Activated CD4-positive, alpha-beta T cell treated with anti-CD3 and anti-CD28 coated beads, Interleukin-2, amount 50 U/mL, for 1 hour (primary cell): ENCODE measurements around the gene GAL.

Experiments used
- DNase-seq: peaks from one replicate; pipeline ENCODE4 v3.0.0-alpha.2; 2020

The GAL gene

GRCh38 chr11:68659158-68659921, 25.0 kb upstream of the GAL start:
- no peak for DNase-seq

DNA sequence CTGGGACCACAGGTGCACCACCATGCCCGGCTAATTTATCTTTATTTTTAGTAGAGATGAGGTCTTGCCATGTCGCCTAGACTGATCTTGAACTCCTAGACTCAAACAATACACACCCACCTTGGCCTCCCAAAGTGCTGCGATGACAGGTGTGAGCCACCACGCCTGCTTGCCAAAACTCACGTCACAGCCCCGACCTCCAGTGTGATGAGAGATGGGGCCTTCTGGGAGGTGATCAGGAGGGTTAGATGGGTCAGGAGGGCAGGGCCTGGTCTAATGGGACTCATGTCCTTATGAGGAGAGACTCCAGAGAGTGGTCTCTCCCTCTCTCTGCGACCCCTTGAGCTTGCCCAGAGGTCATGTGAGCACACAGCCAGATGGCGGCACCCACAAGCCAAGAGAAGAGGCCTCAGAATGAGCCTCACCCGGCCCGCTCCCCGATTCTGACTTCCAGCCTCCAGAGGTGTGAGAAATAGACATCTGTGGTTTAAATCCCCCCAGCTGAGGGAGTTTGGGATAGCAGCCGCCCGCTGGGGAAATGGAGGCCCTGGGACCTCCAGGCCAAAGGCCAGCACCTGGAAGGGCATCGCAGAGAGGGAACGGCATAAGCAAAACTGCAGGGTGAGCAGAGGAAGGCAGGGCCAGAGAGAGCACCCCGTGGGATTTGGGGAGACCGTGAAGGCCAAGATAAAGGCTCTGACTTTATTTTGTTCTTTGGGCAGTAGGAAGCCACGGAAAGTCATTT, 24.1 kb upstream of the GAL start:
- no peak for DNase-seq

- no peak for DNase-seq
Observed at GRCh38 chr11:68661014-68661413, 23.3 kb upstream of the GAL start.

DNA sequence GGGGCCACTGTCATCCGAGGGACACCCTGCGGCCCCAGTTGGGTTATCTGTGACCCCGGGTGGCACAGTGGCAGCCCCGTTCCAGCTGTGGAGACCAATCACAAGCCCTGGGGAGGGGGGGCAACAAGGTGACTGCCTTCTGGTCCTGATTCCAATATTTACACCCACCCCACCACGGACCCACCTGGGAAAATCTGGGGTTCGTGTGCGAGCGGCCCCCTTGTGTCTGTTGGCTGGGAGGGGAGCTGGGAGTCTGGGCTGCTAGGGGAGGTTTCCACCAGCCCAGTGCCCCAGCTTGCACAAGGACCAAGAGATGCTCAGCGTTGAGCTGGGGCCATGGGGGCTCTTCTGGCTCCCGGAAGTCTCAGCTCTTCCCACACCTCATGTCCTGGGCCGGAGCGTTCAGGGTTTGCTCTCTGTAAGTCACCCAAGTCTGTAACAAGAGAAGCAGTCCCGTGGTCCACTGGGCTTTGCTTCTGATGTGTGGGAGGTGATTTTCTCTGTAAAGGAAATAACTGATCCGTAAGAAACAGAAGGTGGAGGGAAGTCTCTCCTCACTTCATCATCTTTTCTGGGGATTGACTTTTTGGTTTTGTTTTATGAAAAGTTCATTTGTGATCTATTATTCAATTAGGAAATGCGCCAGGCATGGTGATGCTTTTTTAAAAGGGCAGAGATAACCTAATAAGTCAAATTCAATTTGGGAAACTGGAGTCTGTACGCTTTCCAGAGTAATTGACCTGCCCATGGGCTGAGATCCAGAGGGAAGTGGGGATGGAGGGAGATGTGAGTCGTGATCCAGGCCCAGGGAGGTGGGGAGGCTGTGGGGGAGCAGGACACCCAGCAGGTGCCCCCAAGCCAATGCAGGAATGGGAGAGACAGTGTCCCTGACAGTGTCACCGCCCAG, 22.4 kb upstream of the GAL start:
- no peak for DNase-seq

DNA sequence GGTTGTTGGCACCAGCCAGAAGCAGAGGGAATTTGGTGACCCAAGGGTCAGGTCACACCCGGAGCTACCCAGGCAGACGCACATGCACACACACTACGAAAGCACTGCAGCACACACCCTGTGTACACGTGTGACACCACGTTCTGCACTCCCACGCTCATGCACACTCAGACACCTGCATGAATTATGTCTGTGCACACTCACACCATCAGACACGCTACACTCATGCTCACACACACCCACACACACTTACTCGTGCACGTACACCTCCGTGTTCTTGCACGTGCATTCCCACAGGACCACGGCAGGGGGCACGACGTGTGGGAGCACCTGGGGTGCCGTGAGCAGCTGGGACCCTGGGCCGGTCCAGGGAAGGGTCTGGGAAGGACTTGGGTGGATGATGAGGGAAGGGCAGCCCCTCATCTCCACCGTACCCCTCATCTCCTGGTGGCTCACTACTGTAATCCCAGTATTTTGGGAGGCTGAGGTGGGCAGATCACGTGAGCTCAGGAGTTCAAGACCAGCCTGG, 20.8 kb upstream of the GAL start:
- no peak for DNase-seq

- no peak for DNase-seq
Observed at GRCh38 chr11:68664141-68664540, 20.2 kb upstream of the GAL start.

- DNase-seq, result no peak
Observed at GRCh38 chr11:68664906-68665305, 19.4 kb upstream of the GAL start.

DNA sequence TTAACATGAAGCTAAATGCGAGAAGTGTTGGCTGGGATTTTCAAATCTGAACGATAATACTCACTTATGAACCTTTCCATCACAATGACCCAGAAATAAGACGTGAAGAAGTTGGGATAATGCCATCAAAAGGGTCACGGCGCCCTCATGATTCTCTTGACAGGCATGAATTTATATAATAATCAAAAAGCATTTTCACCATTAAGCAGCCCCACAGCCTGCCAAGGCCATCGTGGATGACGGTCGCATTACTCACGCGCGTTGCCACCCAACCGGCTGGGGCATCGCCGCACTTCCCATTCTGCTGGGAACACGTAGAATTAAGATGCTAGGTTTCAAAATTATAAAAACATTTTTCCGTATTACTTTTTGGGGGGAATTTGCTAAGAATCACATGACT, 18.9 kb upstream of the GAL start:
- DNase-seq, result no peak

- no peak for DNase-seq
Observed at GRCh38 chr11:68666849-68667248, 17.5 kb upstream of the GAL start.

- DNase-seq, result no peak
Observed at GRCh38 chr11:68667511-68668500, 16.5 kb upstream of the GAL start.

DNA sequence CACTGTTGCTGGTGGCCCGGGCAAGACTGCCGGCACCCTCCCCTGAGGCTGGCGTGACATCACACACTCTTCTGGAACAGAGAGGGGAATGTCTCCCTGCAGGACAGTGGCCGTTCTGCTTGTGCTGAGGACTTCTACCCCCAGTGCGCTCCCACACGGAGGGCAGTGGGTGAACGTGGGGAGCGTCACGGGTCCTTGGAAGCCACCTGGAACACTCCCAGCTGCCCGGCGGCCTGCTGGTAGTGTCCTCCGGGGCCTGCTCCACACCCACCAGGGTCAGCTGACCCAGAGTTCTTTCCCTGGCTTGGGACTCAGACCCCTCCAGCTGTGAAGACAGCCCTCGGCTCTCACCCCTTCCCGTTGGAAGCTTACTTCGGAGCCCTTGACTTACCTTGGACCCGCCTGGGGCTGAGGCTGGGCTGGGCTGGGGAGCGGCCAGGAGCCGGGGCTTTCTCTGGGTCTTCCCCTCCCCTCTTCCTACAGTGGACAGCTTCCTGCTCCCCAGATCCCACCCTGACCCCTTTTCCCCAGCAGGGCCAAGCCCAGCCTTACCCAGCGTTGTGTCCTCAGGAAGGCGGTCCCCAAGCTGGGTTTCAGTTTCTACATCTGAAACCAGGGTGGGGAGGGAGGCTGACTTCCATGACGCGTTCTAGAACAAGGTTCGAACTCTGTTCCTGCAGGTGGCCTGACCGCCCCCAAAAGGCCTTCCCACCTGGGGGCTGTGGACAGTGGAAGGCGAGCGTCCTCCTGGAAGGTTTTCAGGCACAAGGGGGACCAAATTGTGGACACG, 14.8 kb upstream of the GAL start:
- no peak for DNase-seq

- DNase-seq, result no peak
Observed at GRCh38 chr11:68670208-68670992, 13.9 kb upstream of the GAL start.

GRCh38 chr11:68673306-68673945, 10.9 kb upstream of the GAL start:
- no peak for DNase-seq

GRCh38 chr11:68673991-68674390, 10.4 kb upstream of the GAL start:
- DNase-seq, result no peak

DNA sequence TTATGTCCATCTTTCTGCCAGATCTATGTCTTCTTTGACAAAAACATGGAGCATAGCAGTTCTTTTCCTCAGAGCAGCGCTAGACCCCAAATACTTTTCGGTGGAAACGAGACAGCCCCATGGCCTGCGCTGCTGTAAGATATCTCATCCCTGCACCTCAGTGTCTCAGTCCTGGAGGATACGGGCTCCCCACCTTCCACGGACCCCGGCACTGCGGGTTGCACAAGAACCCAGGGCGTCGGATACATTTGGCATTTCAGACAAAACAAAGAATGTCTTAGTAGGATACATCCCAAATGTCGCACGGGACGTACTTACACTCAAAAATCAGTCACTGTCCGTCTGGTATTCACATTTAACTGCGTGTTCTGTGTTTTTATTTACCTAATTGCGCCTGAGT, 9.9 kb upstream of the GAL start:
- no peak for DNase-seq

DNA sequence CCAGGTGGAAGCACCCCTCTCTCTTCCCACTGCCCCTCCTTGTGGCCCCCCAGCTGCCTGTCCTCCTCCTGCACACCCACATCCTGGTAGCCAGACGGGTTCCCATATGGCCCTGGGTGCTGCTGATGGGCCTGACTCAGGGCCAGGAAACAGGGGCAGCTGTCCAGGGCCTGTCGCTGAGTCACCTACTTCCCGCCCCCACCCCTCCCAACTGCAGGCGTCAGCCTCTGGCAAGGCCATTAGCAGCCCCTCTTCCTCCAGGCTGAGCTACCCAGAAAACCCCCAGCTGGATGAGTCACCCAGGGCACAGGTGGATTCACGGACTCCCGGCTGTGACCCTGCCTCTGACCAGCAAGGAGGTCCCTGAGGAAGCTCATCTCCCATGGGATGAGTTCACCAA, 6.9 kb upstream of the GAL start:
- DNase-seq, result no peak

- no peak for DNase-seq
Observed at GRCh38 chr11:68678031-68678441, 6.3 kb upstream of the GAL start.

DNA sequence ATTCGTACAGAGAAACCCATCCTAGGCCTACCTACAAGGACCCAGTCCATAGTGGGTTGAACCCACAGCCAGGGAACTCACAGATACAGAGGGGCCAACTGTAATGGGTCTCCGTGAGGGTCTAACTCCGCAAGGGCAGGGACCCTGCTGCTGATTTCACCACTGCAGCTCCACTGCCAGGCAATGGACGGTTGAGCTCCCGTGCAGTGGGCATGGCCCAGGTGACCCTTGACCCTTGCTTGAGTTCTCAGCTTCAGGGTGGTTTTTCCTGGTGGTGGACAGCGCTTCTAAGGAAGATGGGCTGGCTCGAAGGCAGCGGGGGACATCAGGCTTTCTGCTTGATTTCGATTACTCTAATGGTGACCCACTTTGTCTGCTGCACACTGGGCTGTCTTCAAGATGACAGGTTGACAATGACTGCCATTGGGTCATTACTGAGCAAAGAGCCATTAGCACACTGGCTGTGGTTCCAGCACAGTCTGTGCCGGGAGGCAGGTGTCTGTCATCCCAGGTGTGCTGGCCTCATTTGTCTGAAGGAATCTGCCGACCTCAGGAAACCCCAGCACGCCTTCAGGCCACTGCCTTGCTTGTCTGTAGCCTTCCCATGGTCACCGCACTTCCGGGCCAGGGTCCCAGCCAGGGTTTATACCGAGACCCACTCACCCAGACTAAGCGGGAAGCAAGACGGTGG, 3.7 kb upstream of the GAL start:
- DNase-seq, result no peak

DNA sequence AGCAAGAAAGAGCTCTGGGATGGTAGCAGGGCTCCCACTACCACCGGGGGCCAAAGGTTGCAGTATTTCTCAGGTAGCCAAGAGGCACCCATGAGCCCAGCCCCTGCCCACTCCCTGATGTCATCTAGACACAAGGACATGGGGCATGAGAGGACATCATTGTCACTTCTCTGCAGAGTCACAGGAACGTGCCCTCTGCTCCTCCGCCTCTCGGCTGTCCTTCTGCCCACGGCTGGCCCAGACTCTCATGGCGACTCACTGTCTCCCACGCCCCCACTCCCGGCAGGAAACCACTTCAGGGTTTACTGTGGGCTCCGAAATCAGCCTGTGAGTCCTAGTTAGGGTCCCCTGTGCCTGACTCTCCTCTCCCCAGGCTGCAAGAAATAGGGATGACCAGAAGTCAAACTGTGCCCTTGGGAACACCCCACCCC, 1.8 kb upstream of the GAL start:
- DNase-seq, result no peak
